GM19463 (cell line): Measurements from ENCODE around the gene SGMS1.
"Not testable (repeated sequence)": the region's sequence is repeated elsewhere in the genome, so short reads cannot be mapped to it uniquely, and the experiment has no call there.

Source experiments
- ATAC-seq: cut with Tn5 transposase; IDR thresholded peaks from one replicate; pipeline ENCODE4 v1.9.1; 2021; ENCODE audit warnings: mild to moderate bottlenecking, moderate library complexity; ENCODE audit not compliant: unreplicated experiment

SGMS1 gene

DNA sequence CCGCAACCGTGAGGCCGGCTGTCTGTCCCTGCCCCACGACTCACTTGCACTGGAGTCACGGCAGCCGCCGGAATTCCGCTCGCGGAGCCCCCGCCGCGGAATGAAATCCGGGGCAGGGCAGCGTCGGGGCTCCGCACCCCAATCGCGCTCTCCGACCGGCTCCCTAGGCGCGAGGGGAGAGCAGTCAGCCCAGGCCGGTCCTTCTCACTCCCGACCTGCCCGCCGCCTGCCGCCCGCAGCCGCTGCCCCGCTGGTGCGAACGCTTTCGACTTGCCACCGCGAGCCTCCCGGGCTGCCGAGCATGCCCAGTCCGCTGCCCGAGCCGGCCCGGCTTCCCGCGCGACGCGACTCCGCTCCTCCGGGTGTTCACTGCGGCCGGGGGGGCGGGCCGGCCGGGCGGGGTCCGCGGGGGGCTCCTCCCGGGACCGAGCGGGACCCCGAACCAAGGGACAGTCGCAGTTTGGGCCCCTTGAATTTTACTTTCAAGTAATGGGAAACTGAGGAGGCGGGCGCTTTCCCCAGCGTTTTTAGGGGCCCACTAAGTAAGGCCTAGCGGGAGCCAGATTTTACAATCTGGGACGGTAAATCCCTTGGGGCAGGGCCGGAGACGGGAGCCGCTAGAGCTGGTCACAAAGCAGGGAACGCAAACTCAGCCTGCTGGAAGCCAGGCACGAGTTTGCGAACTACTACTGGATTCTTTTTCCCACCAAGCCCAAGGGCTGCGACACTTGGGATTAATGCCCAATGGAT, at the start of gene SGMS1:
SGMS1 (minus strand) TSS at position 294 of the 750 bp plus-strand sequence. CDS start 279,842 bp downstream, outside the sequence.
- ATAC-seq, result peak; percentile 31

DNA sequence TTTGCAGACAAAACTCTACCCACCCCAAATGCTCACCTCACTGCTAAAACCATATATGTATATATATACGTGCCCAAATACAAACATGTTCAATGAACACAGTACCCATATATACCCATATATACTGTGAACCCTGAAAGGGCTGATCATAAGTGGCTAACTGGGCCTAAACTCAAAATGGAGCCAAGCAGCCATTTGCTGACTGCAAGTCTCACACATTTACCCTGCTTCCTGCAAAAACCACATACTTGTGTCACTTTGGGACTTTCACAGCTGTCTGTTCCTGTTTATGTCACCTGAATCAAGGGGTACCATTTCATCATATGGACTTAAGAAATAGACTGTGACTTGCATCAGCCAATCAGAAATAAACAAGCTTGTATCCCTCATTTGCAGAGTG, 48.4 kb upstream of the SGMS1 start:
- not testable (repeated sequence) for ATAC-seq

DNA sequence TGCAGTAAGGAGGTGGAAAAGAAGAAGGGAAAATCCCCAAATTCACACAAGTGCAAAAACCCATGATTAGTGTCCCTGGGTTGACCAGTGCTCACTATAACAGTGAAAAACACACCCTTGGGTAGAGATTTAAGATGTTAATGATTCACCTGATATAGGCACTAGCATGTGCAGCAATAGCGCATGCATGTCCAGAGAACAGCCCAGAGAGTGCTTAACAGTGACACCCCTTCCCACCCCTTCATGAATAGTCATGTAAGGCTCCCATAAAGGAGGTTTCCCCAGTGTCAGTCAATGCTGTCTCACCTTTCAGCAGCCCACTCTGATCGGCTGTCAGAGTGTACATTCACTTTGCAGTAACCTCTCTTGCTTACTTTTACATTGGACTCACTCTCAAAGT, 47.9 kb upstream of the SGMS1 start:
- not testable (repeated sequence) for ATAC-seq

DNA sequence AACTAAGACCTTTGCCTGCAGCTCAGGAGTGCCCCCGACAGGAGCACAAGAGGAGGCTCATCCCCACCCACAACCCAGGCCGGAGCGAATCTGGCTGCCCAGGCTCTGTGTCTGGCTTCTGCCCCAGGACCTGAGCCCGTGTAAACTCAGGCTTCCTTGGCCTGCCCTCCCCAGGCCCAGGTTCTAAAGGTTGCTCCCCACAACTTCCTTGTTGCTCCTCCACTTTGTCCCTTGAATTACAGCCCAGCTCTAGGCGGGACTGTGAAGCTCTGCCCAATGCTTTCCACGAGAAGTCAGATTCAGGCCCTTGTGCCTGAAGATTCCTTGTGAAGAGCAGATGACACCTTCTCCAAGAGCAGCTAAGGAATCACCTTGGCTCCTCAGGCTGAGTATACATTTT, 46.2 kb upstream of the SGMS1 start:
- ATAC-seq, result not testable (repeated sequence)

DNA sequence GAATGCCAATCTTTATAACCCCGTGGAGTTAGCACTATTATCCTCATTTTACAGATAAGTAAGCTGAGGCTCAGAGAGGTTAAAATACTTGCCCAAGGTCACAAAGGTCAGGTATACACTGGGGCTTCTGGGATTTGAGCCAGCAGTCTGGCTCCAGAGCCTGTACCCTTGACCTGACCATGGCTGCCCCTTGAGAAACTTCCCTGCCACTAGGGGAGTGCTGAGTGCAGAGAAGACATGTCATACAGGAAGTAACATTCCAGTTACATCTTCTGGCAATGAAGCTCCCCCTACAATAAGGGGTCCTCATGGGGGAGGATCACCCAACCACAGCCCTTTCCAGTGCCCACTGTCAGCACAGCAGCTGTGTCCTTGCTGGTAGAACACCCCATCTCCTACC, 43.6 kb upstream of the SGMS1 start:
- ATAC-seq, result not testable (repeated sequence)

DNA sequence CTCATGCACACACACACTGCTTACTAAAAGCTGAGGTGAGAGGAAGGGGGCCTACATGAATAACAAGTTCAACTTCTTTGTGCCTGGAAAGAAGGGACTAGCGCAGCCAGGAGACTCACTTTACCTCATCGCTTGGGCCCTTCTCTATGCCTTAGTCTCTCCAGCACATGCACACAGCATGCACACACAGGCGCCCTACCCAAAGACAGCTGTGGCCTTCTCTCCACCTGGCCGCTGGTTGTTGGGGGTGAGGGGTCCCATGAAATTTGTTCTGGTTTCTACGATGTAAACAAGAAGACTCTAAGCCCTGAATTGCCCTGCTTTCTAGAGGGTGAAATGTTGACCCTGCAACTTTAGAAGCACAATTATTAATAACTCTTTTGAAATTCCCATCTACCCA, 38.7 kb upstream of the SGMS1 start:
- ATAC-seq, result not testable (repeated sequence)

DNA sequence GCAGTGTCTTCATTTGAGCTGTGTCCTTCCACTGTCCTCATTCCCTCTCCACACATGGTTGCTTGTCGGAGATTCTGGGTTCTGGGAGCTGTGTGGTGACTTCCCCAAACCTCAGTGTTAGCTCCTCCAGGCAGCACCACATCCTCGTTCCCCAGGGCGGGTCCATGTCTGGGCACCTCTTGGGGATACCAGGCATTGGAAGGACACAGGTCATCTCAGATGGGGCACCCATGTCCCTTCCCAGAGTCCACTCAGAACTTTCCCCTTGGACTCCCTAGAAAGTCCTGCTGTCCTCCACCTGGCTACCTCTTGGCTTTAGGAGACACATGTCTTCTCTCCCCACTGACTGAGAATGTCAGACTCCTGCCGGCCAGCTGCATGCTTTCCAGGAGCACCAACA, 37.8 kb upstream of the SGMS1 start:
- ATAC-seq, result not testable (repeated sequence)

DNA sequence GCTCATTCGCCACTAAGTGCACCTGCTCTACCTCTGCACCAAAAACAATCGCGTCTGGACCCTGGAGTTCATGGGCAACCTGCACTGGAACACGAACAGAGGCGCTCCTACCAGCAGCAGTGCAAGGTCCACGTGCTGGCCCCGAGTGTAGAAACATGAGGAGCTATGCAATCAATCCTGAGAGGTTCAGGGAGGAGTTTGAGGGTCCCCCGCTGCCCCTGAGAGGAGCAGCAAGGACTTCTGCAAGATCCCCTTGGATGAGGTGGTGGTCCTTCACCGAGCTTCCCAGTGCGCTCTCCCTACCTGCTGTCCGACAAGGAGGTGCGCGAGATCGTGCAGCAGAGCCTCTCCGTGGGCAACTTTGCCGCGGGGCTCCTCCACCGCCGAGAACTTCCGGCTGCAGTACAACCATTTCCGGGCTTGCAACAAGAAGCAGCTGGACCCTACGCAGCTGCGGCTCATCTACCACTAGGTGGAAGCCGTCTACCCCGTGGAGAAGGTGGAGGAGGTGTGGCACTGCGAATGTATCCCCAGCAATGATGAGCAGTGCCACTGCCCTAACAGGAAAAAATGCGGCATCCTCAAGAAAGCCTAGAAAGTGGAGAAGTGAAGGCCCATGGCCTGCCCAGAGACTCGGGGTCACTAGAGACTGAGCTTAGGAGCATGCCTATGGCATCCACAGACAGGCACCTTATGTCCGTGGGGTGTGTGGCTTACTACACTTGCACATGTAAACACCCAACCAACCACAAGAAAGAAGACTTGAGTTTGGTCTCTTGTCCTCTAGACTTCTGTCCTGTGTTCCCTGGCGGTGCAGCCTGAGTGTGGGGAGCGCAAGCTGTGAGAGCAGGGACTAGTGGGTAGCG, 36.3 kb upstream of the SGMS1 start:
- peak; percentile 99 for ATAC-seq

DNA sequence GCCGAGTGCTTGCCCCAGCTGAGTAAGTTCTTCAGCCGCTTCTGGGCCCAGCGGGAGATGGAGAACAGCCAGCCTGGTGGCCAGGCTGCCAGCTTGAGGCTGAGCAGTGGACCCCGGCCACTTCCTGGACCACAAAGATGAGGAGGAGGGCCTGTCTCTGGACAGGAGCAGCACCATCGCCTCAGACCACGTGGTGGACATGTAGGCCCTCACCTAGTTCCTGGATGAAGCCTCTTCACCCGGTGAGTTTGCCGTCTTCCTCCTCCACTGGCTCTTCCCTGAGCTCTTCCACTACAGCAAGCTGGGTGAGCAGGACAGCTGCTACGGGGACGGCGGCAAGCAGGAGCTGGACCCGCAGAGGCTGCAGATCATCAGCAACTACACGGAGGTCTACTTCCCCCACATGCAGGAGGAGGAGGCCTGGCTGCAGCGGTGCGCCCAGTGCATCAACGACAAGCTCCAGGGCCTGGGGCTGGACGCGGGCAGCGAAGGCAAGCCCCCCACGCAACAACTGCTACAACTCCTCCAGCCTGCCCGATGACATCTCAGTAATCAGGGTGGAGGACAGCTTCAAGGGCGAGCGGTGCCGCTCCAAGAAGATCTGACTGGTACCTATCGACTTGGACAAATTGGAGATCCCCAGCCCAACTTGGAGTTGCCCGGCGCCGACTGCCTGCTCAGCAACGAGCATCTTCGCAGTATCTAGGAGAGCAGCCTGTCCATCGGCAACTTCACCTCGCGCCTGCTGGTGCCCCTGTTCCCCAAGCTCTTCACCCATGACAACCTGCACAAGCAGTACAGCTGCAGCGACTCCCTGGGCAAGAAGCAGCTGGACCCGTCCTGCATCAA, 35.5 kb upstream of the SGMS1 start:
- ATAC-seq, result not testable (repeated sequence)

DNA sequence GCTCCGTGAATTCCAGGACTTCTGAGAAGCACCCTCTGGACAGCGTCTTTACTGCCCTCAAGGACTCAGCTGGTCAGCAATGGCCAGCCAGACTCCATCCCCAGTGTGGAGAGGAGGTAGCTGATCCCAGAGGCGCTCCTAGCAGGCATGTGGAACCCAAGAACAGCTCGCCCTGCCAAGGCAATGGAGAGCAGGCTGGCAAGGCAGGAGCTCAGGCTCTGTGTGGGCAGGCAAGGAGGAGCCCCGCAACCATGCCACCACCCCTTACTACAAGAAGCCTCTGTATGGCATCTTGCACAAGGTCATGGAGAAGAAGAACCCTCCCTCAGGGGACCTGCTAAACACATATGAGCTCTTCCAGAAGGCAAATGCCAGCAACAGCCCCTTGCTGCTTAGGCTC, 34.4 kb upstream of the SGMS1 start:
- no peak for ATAC-seq

DNA sequence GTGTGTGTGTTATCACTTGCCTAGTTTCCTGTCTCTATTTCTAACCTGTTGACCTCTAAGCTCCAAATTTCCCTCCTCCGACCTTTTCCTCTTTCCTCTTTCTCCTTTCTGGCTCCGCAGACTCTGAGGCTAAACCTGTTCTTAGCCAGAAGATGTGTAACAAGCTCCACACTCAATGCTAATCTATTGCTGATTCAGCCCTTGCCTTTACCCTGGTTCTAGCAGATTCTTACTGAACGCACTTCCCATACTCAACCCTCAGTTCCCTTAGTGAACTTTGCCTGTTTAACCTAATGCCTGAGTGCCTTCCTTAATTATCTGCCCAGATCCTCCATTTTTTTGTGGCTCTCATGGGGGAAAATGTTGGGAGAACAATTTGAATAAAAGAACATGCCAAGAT, 30.0 kb upstream of the SGMS1 start:
- no peak for ATAC-seq

DNA sequence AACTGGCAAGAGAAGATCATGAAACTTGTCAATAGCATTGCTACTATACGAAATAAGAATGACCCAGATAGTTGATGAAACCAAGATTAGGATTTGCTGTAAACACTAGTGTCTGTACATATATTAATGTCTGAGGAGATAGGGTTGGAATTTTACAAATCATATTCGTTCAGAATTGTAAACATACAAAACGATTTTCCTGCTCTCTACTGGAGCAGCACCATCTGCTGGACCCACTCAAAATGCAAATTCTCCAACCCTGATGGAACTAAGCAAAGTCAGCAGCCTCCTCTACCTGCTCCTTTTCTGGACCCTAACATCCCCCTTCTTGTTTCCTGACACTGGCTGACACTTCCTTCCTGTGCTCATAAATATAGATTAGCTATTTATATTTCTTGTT, 29.4 kb upstream of the SGMS1 start:
- peak; percentile 19 for ATAC-seq

DNA sequence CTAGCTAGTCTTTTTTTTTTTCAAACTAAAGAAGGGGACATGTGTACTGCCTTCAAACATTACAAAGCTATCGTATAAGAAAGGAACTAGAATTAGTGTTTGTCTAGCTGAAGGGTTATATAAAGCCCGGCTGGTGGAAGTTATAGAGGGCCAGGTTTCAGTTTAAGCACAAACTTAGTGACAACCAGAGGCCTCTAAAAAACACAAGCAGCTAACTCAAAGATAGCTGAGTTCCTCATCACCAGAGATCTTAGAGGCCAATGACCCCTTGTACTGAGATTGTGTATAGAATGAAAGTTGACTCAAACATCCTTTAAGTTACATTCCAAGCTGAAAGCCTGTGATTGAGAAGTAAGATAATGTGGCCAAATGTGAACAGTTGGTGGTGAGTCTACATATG, 28.1 kb upstream of the SGMS1 start:
- no peak for ATAC-seq

DNA sequence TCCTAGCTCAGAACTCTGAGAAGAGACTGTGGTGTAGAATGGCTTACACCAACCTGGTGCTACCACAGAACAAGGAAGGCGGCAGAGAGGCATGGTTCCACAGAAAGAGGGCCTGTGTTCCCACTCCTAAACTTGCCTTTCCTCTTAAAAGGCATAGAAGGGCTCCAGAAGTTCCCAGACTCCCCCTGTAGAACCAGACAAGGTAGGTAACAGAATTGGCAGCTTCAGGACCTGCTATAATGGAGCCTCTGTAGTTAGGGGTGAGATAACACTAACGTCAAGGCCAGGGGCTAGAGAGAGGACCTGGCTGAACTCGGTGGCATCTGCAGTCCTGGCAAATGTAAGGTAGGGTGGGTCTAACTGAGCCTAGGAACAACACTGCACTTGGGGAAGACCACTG, 26.7 kb upstream of the SGMS1 start:
- no peak for ATAC-seq

DNA sequence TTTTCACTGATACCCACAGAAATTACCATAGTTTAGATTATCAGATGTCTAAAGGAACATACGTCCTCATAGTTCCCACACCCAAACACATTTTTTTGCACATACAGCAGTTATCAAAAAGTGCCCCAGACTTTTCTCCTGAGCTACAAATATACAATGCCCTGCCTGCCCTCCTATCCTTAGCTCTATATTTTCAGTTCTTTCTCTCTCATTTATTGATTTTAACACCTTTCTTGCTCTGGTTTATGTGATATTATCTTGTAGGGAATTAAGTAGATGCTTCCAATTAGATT, 25.1 kb upstream of the SGMS1 start:
- no peak for ATAC-seq

DNA sequence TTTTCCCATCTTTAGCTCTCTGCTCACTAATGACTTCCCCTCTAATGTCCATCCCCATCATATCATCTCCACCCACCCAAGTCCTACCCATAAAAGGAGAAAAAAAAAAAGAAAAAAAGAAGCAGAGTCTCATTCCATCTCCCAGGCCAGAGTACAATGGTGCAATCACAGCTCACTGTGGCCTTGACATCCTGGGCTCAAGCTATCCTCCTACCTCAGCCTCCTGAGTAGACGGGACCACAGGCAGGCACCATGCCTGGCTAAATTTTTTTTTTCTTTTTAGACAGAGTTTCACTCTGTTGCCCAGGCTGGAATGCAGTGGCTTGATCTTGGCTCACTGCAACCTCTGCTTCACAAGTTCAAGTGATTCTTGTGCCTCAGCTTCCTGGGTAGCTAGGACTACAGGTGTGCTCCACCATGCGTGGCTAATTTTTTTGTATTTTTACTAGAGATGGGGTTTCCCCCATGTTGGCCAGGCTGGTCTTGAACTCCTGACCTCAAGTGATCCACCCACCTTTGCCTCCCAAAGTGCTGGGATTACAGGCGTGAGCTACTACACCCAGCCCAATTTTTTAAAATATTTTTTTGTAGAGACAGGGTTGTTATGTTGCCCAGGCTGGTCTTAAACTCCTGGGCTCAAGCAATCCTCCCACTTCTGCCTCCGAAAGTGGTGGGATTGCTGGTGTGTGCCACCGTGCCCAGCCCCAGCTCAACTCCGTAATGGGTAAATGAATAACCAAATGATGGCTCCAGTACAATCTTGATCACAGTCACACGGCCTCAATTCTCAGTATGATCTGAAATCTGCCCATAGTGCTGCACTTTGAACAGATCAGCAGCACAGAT, 24.6 kb upstream of the SGMS1 start:
- ATAC-seq, result peak; percentile 87

DNA sequence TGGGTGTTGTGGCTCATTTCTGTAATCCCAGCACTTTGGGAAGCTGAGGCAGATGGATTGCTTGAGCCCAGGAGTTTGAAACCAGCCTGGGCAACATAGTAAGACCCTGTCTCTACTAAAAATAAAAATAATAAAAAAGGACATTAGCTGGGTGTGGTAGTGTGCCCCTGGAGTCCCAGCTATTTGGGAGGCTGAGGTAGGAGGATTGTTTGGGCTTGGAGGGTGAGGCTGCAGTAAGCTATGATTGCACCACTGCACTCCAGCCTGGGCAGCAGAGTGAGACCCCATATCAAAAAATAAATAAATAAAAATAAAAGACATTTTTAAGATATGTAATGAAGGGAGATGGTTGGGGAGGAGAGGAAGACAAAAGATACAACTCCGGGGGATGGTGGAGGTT, 23.6 kb upstream of the SGMS1 start:
- ATAC-seq, result not testable (repeated sequence)

DNA sequence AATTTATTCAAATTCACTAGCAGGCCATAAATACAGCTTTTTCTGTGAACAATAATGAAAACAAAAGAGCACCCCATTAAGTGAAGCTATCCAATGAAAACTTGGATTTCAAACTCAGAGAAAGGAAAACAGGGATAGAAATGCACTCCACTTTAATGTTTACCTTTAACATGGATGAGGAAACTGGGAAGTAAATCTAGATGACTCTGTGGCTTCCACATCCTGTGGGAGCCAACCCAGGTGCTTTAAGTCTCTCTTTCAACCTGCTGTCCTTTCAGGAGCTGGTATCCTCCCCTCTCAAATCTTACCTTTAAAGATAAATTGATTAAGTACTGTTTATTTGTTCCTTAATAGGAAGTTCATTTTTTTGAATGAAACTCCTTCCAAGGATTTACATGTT, 21.5 kb upstream of the SGMS1 start:
- ATAC-seq, result no peak

DNA sequence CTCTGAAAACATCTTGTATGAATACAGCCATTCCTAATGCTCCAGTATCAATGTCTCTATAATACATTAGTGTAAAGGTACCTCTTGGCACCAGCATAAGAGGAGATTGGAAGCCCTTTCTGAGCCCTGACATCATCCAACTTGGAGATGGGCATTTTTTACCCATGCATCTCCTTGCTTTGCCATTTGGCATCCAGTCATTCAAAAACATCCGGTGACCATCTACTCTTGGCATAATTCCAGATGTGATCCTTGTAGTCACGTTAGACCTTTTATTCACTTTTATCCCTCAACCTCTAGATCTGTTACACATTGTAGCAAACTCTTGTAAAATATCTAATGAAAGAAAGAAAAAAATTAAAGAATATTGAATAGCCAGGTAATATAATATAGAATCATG, 17.9 kb upstream of the SGMS1 start:
- no peak for ATAC-seq

DNA sequence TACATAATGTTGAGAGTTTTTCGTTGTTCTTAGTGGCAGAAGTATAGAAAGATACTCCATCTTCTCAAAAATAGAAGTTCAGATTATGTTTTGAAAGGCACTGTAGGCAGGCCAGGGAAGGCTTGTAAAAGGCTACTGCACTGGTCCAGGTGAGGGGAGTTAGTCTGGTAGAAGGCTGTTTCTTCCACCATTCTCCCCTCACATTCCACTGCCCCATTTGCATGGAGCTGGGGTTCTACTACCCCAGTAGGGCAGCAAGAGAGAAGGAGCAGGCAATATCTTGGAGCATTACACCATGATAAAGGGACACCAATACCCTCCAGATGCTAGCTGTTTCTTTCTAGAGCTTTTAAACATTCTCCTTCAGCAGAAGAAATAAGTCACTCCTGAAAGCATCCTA, 16.5 kb upstream of the SGMS1 start:
- no peak for ATAC-seq
